ENCODE measurements around the gene TMSB4X.

TMSB4X gene

GRCh38 chrX:12974796-12975669 is at the start of gene TMSB4X:
TSS of gene TMSB4X (plus strand) at chrX:12975110.
- H3K9ac ChIP-seq: peak within 1 kb of the TSS; percentile 97
- no peak for TF ChIP-seq CTCF (conservative IDR thresholded peaks at IDR 0.05; ENCODE audit: low read depth, low read length)
- peaks cover 27% of the 10 kb centered on the region for H3K4me1 ChIP-seq (ENCODE audit: low read depth, poor library complexity, severe bottlenecking)
- H3K4me3 ChIP-seq (IDR thresholded peaks at IDR 0.05; ENCODE audit: insufficient read depth, low read depth, low read length): no peak within 1 kb of the TSS
- peak within 1 kb of the TSS; percentile 96 for H3K27ac ChIP-seq
- peak within 1 kb of the TSS; percentile 61 for H2AFZ ChIP-seq (ENCODE audit: low read depth)
- no peaks in the 10 kb centered on the region for H4K20me1 ChIP-seq (ENCODE audit: insufficient read depth)
- peaks cover 29% of the 10 kb centered on the region for H3K79me2 ChIP-seq (ENCODE audit: insufficient read depth, low read depth)
- no peaks in the 10 kb centered on the region for H3K36me3 ChIP-seq (ENCODE audit: insufficient read depth)
- H3K4me2 ChIP-seq: peak within 1 kb of the TSS; percentile 79
- no peaks in the 10 kb centered on the region for H3K27me3 ChIP-seq (ENCODE audit: insufficient read depth, low read depth)

- Histone ChIP-seq H3K4me3 (IDR thresholded peaks at IDR 0.05; ENCODE audit: insufficient read depth, low read depth, low read length) (no peak overlapping the region), H3K9ac (no peak overlapping the region), H3K27me3 (ENCODE audit: insufficient read depth, low read depth) (no peaks in the 10 kb centered on the region), H3K4me2 (no peak overlapping the region), H3K27ac (no peak overlapping the region), H3K79me2 (ENCODE audit: insufficient read depth, low read depth) (no peaks in the 10 kb centered on the region), H3K36me3 (ENCODE audit: insufficient read depth) (no peaks in the 10 kb centered on the region), H3K4me1 (ENCODE audit: low read depth, poor library complexity, severe bottlenecking) (no peaks in the 10 kb centered on the region), H2AFZ (ENCODE audit: low read depth) (no peak overlapping the region), H4K20me1 (ENCODE audit: insufficient read depth) (no peaks in the 10 kb centered on the region)
- no peak for TF ChIP-seq CTCF (conservative IDR thresholded peaks at IDR 0.05; ENCODE audit: low read depth, low read length)
These were observed 45.2 kb upstream of the TMSB4X start for GRCh38 chrX:12929701-12930100.

DNA sequence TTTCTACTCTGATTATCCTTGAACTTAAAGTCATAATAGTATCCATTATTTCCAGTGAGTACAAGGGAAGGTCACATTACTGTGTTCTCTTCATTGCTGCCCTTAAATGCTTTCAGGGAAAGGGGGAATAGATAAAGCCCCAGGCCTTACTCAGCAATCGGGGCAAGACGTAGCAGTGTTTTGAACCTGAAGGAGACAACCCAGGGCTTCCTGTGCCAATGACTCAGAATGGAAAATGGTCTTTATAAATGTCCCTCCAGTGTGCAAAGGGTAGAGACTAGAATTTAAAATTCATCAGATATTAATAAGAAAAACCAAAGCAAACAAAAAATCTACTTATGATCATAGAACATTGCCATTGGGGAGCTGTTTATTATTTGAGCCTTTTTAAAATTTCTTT is 44.8 kb upstream of the TMSB4X start:
- no peaks in the 10 kb centered on the region for H4K20me1 ChIP-seq (ENCODE audit: insufficient read depth)
- no peak overlapping the region for H3K4me2 ChIP-seq
- H3K9ac ChIP-seq: no peak overlapping the region
- no peak for TF ChIP-seq CTCF (conservative IDR thresholded peaks at IDR 0.05; ENCODE audit: low read depth, low read length)
- no peaks in the 10 kb centered on the region for H3K4me1 ChIP-seq (ENCODE audit: low read depth, poor library complexity, severe bottlenecking)
- no peaks in the 10 kb centered on the region for H3K36me3 ChIP-seq (ENCODE audit: insufficient read depth)
- no peaks in the 10 kb centered on the region for H3K27me3 ChIP-seq (ENCODE audit: insufficient read depth, low read depth)
- H2AFZ ChIP-seq (ENCODE audit: low read depth): no peak overlapping the region
- no peak overlapping the region for H3K27ac ChIP-seq
- H3K79me2 ChIP-seq (ENCODE audit: insufficient read depth, low read depth): no peaks in the 10 kb centered on the region
- no peak overlapping the region for H3K4me3 ChIP-seq (IDR thresholded peaks at IDR 0.05; ENCODE audit: insufficient read depth, low read depth, low read length)

- Histone ChIP-seq H3K36me3 (ENCODE audit: insufficient read depth) (no peaks in the 10 kb centered on the region), H3K4me2 (no peak overlapping the region), H3K27ac (no peak overlapping the region), H3K4me3 (IDR thresholded peaks at IDR 0.05; ENCODE audit: insufficient read depth, low read depth, low read length) (no peak overlapping the region), H3K4me1 (ENCODE audit: low read depth, poor library complexity, severe bottlenecking) (no peaks in the 10 kb centered on the region), H3K9ac (no peak overlapping the region), H3K27me3 (ENCODE audit: insufficient read depth, low read depth) (no peaks in the 10 kb centered on the region), H3K79me2 (ENCODE audit: insufficient read depth, low read depth) (no peaks in the 10 kb centered on the region), H2AFZ (ENCODE audit: low read depth) (no peak overlapping the region), H4K20me1 (ENCODE audit: insufficient read depth) (no peaks in the 10 kb centered on the region)
- TF ChIP-seq CTCF (conservative IDR thresholded peaks at IDR 0.05; ENCODE audit: low read depth, low read length): no peak
These were observed 42.7 kb upstream of the TMSB4X start for GRCh38 chrX:12932244-12932643.
